Measurements from ENCODE around the gene CNGA3. TPM values are rescaled to one million over a fixed set of nuclear protein-coding genes. Genes with fewer than 3 reads are reported as not detected.
"Not testable (repeated sequence)": the region's sequence is repeated elsewhere in the genome, so short reads cannot be mapped to it uniquely, and the experiment has no call there.

CNGA3 gene
- total and polyA plus RNA-seq, 2 donors (not counting 3 experiments of a cell fraction or from before 2014, with no cell fraction given): not detected

DNA sequence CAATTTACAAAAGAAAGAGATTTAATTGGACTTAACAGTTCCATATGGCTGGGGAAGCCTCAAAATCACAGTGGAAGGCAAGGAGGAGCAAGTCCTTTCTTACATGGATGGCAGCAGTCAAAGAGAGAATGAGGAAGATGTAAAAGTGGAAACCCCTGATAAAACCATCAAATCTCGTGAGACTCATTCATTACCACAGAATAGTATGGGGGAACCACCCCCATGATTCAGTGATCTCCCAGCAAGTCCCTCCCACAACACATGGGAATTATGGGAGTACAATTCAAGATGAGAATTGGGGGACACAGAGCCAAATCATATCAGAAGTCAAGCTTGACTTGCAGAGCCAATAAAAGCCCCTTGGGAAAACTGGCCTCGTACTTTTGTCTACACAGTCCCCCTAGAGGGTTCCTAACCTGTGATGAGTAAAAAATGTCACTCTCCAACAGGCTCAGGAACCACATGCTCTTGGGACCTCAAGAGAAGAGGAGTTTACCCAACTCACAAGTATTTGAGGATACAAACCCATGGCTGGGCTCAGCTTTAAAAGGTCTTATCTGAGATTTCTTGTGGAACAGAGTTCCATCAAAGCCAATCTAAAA is 87.2 kb downstream of the CNGA3 start:
- Histone ChIP-seq H3K9ac (replicated peaks; ENCODE audit: extremely low read depth, insufficient read depth, low read length) (no peak overlapping the region), H3K9me3 (replicated peaks; ENCODE audit: control insufficient read depth, insufficient read depth, low read length) (no peaks in the 10 kb centered on the region), H3K36me3 (ENCODE audit: control insufficient read depth in 2 of 2, extremely low read depth in 1 of 2, insufficient read depth in 2 of 2, low read length in 2 of 2) (no peaks in the 10 kb centered on the region), H3K9me1 (replicated peaks; ENCODE audit: control insufficient read depth, extremely low read depth, insufficient read depth, low read length) (no peaks in the 10 kb centered on the region), H3K4me1 (ENCODE audit: control insufficient read depth, extremely low read depth, insufficient read depth, low read length) (no peaks in the 10 kb centered on the region), H3K27ac (ENCODE audit: insufficient read depth, low read depth, low read length) (no peak overlapping the region), H2AFZ (ENCODE audit: low read depth, low read length) (no peak overlapping the region), H3K79me2 (ENCODE audit: control insufficient read depth, insufficient read depth, low read length) (no peaks in the 10 kb centered on the region), H3K4me2 (ENCODE audit: insufficient read depth, low read length) (no peak overlapping the region), H4K20me1 (replicated peaks; ENCODE audit: control insufficient read depth, extremely low read depth, insufficient read depth, low read length) (no peaks in the 10 kb centered on the region), H3K4me3 (replicated peaks in 1 of 3; ENCODE audit: insufficient read depth in 1 of 3, low read depth in 1 of 3, low read length in 3 of 3) (no peak overlapping the region), H3K27me3 (ENCODE audit: control insufficient read depth in 2 of 2, insufficient read depth in 2 of 2, low read length in 2 of 2) (no peaks in the 10 kb centered on the region)
- no peak for FAIRE-seq
- no TSS peak for BruUV-seq (replicated peaks)
- no peak for DNase-seq (ENCODE audit: low read depth, low spot score)
- TF ChIP-seq GATA2 (IDR thresholded peaks at IDR 0.05; ENCODE audit: insufficient read depth, insufficient read length, low read depth, low read length) (no peak), POLR2AphosphoS5 (IDR thresholded peaks at IDR 0.05; ENCODE audit: insufficient read depth, low read depth, low read length) (no peak), POLR2A (IDR thresholded peaks at IDR 0.05; ENCODE audit: low read depth, low read length) (no peak), MAX (IDR thresholded peaks at IDR 0.05; ENCODE audit: insufficient read depth, insufficient read length) (no peak), FOS (IDR thresholded peaks at IDR 0.05; ENCODE audit: borderline replicate concordance, insufficient read depth, low read length) (no peak)
- CTCF ChIA-PET: interaction anchor here (1.2 kb wide), 2 partner anchors 13 to 29 kb away, joined by 3 read pairs; no protein-coding TSS in a partner anchor
- intact Hi-C loops (cut with micrococcal nuclease): no loop called here
- POLR2A ChIA-PET: no interaction called here
- dilution Hi-C loops (cut with MboI; ENCODE audit: extremely low pct_ligation_motif_present, low sequenced_read_pairs): no loop called here

- Histone ChIP-seq H3K4me2 (ENCODE audit: insufficient read depth, low read length) (no peak overlapping the region), H2AFZ (ENCODE audit: low read depth, low read length) (no peak overlapping the region), H3K9ac (replicated peaks; ENCODE audit: extremely low read depth, insufficient read depth, low read length) (no peak overlapping the region), H3K4me3 (replicated peaks in 1 of 3; ENCODE audit: insufficient read depth in 1 of 3, low read depth in 1 of 3, low read length in 3 of 3) (no peak overlapping the region), H3K79me2 (ENCODE audit: control insufficient read depth, insufficient read depth, low read length) (no peaks in the 10 kb centered on the region), H3K4me1 (ENCODE audit: control insufficient read depth, extremely low read depth, insufficient read depth, low read length) (no peaks in the 10 kb centered on the region), H3K9me3 (replicated peaks; ENCODE audit: control insufficient read depth, insufficient read depth, low read length) (no peaks in the 10 kb centered on the region), H3K9me1 (replicated peaks; ENCODE audit: control insufficient read depth, extremely low read depth, insufficient read depth, low read length) (no peaks in the 10 kb centered on the region), H4K20me1 (replicated peaks; ENCODE audit: control insufficient read depth, extremely low read depth, insufficient read depth, low read length) (no peaks in the 10 kb centered on the region), H3K27ac (ENCODE audit: insufficient read depth, low read depth, low read length) (no peak overlapping the region), H3K27me3 (ENCODE audit: control insufficient read depth in 2 of 2, insufficient read depth in 2 of 2, low read length in 2 of 2) (no peaks in the 10 kb centered on the region), H3K36me3 (ENCODE audit: control insufficient read depth in 2 of 2, extremely low read depth in 1 of 2, insufficient read depth in 2 of 2, low read length in 2 of 2) (no peaks in the 10 kb centered on the region)
- no TSS peak for BruUV-seq (replicated peaks)
- ChIA-PET CTCF (interaction anchor here (1.1 to 1.2 kb wide), 3 partner anchors 14 to 28 kb away, joined by 3 read pairs; no protein-coding TSS in a partner anchor), POLR2A (no interaction called here)
- dilution Hi-C loops (cut with MboI; ENCODE audit: extremely low pct_ligation_motif_present, low sequenced_read_pairs): no loop called here
- DNase-seq (ENCODE audit: low read depth, low spot score) (no peak), FAIRE-seq (no peak)
- TF ChIP-seq POLR2A (IDR thresholded peaks at IDR 0.05; ENCODE audit: low read depth, low read length) (no peak), MYC (IDR thresholded peaks at IDR 0.05; ENCODE audit: low read depth, low read length) (no peak), JUN (IDR thresholded peaks at IDR 0.05; ENCODE audit: borderline replicate concordance, insufficient read depth, insufficient read length, low read depth) (no peak)
- intact Hi-C loops (cut with micrococcal nuclease): no loop called here
These were observed 88.2 kb downstream of the CNGA3 start for GRCh38 chr2:98434492-98434891.

DNA sequence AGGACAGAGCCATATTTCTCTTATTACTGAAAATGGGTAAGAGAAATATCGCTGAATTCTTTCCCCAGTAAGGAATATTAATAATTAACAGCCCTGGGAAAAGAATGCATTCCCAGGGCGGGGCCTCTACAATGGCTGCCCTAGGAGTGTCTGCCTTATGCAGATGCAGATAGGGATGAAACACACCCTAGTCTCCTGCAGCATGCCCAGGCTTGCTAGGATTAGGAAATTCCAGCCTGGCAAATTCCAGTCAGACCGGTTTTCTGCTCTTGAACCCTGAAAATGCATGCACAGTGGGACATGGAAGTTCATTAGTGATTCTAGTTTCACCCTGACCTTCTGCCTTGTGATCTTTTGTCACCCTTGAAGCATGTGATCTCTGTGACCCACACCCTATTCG is 89.4 kb downstream of the CNGA3 start:
- H4K20me1 ChIP-seq (replicated peaks; ENCODE audit: control insufficient read depth, extremely low read depth, insufficient read depth, low read length); H3K4me3 ChIP-seq (replicated peaks in 1 of 3; ENCODE audit: insufficient read depth in 1 of 3, low read depth in 1 of 3, low read length in 3 of 3); H3K27ac ChIP-seq (ENCODE audit: insufficient read depth, low read depth, low read length); H3K79me2 ChIP-seq (ENCODE audit: control insufficient read depth, insufficient read depth, low read length); POLR2A ChIA-PET; H3K27me3 ChIP-seq (ENCODE audit: control insufficient read depth in 2 of 2, insufficient read depth in 2 of 2, low read length in 2 of 2); dilution Hi-C loops (cut with MboI; ENCODE audit: extremely low pct_ligation_motif_present, low sequenced_read_pairs); H3K4me2 ChIP-seq (ENCODE audit: insufficient read depth, low read length); CTCF ChIA-PET; H2AFZ ChIP-seq (ENCODE audit: low read depth, low read length); H3K36me3 ChIP-seq (ENCODE audit: control insufficient read depth in 2 of 2, extremely low read depth in 1 of 2, insufficient read depth in 2 of 2, low read length in 2 of 2); H3K9me1 ChIP-seq (replicated peaks; ENCODE audit: control insufficient read depth, extremely low read depth, insufficient read depth, low read length); H3K4me1 ChIP-seq (ENCODE audit: control insufficient read depth, extremely low read depth, insufficient read depth, low read length); intact Hi-C loops (cut with micrococcal nuclease); H3K9me3 ChIP-seq (replicated peaks; ENCODE audit: control insufficient read depth, insufficient read depth, low read length); BruUV-seq (replicated peaks); DNase-seq (ENCODE audit: low read depth, low spot score); H3K9ac ChIP-seq (replicated peaks; ENCODE audit: extremely low read depth, insufficient read depth, low read length); FAIRE-seq: not testable (repeated sequence)
